CD4-positive, CD25-positive, alpha-beta regulatory T cell (primary cell): Measurements from ENCODE around the gene SYT7. TPM values are rescaled to one million over a fixed set of nuclear protein-coding genes. Genes with fewer than 3 reads are reported as not detected.
"Not testable (repeated sequence)": the region's sequence is repeated elsewhere in the genome, so short reads cannot be mapped to it uniquely, and the experiment has no call there.

Experiments
- ATAC-seq, 2 donors: fragments of 150-1000 bp; cut with Tn5 transposase; one replicate each; pipeline ENCODE4 v1.10.0; 2021; ENCODE audit warnings: low read depth in 2 of 2, moderate number of reproducible peaks in 2 of 2, moderate library complexity in 1 of 2
- DNase-seq, 3 donors: peaks; one replicate each; pipeline versions ENCODE4 v3.0.0 to v3.0.0-alpha.2; 2012 to 2022; ENCODE audit warnings: mixed read lengths in 1 of 3
- H3K27ac ChIP-seq: one replicate; pipeline ENCODE4 v1.7.0; 2013; ENCODE audit warnings: mild to moderate bottlenecking, low read length; ENCODE audit not compliant: insufficient read depth, poor library complexity, severe bottlenecking
- H3K27me3 ChIP-seq: one replicate; pipeline ENCODE4 v1.7.0; 2013; ENCODE audit warnings: low read length; ENCODE audit not compliant: control insufficient read depth, insufficient read depth
- H3K36me3 ChIP-seq: one replicate; pipeline ENCODE4 v1.7.0; 2013; ENCODE audit warnings: mild to moderate bottlenecking, low read length, moderate library complexity; ENCODE audit not compliant: control insufficient read depth, insufficient read depth
- H3K4me1 ChIP-seq: 2 replicates; pipeline ENCODE4 v1.7.0; 2013; ENCODE audit warnings: mild to moderate bottlenecking, low read length; ENCODE audit not compliant: insufficient read depth, control insufficient read depth, poor library complexity, severe bottlenecking
- H3K4me3 ChIP-seq: one replicate; pipeline ENCODE4 v1.7.0; 2013; ENCODE audit warnings: low read depth, mild to moderate bottlenecking, low read length, moderate library complexity
- H3K9me3 ChIP-seq, 2 experiments: 1 replicate in 1 of 2; 2 replicates in 1 of 2; pipeline ENCODE4 v1.7.0; 2013; ENCODE audit warnings: low read length in 2 of 2, mild to moderate bottlenecking in 1 of 2, moderate library complexity in 1 of 2; ENCODE audit not compliant: control insufficient read depth in 2 of 2
- H3K27ac Mint-ChIP-seq, 3 donors: one replicate each; pipeline ENCODE4 v1.8.0; 2020 to 2022; ENCODE audit warnings: mild to moderate bottlenecking in 3 of 3, mixed read lengths in 3 of 3, moderate library complexity in 2 of 3
- H3K27me3 Mint-ChIP-seq: one replicate; pipeline ENCODE4 v1.8.0; 2022; ENCODE audit warnings: mild to moderate bottlenecking, mixed read lengths
- H3K36me3 Mint-ChIP-seq: one replicate; pipeline ENCODE4 v1.8.0; 2020; ENCODE audit warnings: mixed read lengths
- H3K4me1 Mint-ChIP-seq, 4 donors: one replicate each; pipeline ENCODE4 v1.8.0; 2020 to 2022; ENCODE audit warnings: mixed read lengths in 4 of 4, mild to moderate bottlenecking in 1 of 4
- H3K4me3 Mint-ChIP-seq, 4 donors: one replicate each; pipeline ENCODE4 v1.8.0; 2020 to 2022; ENCODE audit warnings: mild to moderate bottlenecking in 4 of 4, mixed read lengths in 4 of 4, moderate library complexity in 3 of 4
- H3K9me3 Mint-ChIP-seq, 7 donors: one replicate each; pipeline ENCODE4 v1.8.0; 2020 to 2022; ENCODE audit warnings: mixed read lengths in 7 of 7, mild to moderate bottlenecking in 3 of 7, moderate library complexity in 2 of 7
- polyA plus RNA-seq, 4 donors: library from polyadenylated mRNA; unstranded; fragments of 300-500 nt; fragmentation: Illumina TruSeq; gene quantifications; one replicate each; pipeline ENCODE4 v1.2.3, GENCODE V29; 2021
- total RNA-seq: library from RNA; stranded (reverse); gene quantifications from one replicate; pipeline ENCODE4 v1.2.3, GENCODE V29; 2022

The SYT7 gene
- total and polyA plus RNA-seq, 5 donors from 2014 or later, result 0.20 TPM; not detected in 4

DNA sequence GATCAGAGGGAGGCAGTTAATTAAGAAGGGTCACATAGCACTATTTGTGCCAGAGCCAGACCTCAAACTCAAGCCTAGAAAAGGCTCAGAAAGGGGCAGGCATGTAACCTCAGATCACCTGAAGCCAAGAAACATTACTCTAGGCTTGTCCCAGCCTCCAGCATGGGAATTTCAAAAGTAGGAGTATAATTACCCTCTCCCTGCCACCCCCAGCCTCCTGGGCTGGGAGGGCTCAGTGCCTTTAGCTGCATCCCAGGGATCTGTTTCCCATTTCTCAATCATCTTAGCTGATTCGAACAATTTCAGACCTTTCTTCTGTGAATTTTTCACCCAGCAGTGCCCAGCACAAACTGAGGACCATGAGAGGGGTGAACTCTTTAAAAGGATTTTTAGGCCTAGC lies 105.4 kb downstream of the SYT7 start:
- H3K36me3 Mint-ChIP-seq, result peaks cover 16% of the 10 kb centered on the region
- H3K27me3 ChIP-seq, result no peaks in the 10 kb centered on the region
- DNase-seq, result no peak
- H3K36me3 ChIP-seq, result peaks cover 12% of the 10 kb centered on the region
- no peaks in the 10 kb centered on the region for H3K9me3 ChIP-seq
- H3K27ac ChIP-seq, result no peak overlapping the region
- peaks cover 0 to 7% (median 5%) of the 10 kb centered on the region in 4 donors for H3K4me1 Mint-ChIP-seq
- peaks cover 6% of the 10 kb centered on the region for H3K4me1 ChIP-seq
- no peak overlapping the region for H3K4me3 ChIP-seq
- H3K27me3 Mint-ChIP-seq, result no peaks in the 10 kb centered on the region
- ATAC-seq, result no peak
- H3K4me3 Mint-ChIP-seq, result no peak overlapping the region
- no peaks in the 10 kb centered on the region for H3K9me3 Mint-ChIP-seq
- peak overlapping the region in 1 of 3 donors; percentile 52 for H3K27ac Mint-ChIP-seq

- Mint-ChIP-seq H3K27me3 (no peaks in the 10 kb centered on the region), H3K4me1 (peaks cover 0 to 7% (median 4%) of the 10 kb centered on the region in 4 donors), H3K9me3 (peaks cover 0 to 2% (median 0%) of the 10 kb centered on the region in 7 donors), H3K36me3 (peaks cover 21% of the 10 kb centered on the region), H3K4me3 (no peak overlapping the region), H3K27ac (peak overlapping the region in 1 of 3 donors; percentile 11)
- Histone ChIP-seq H3K4me3 (no peak overlapping the region), H3K36me3 (peaks cover 12% of the 10 kb centered on the region), H3K27ac (no peak overlapping the region), H3K27me3 (no peaks in the 10 kb centered on the region), H3K4me1 (peaks cover 6% of the 10 kb centered on the region), H3K9me3 (no peaks in the 10 kb centered on the region)
- DNase-seq (no peak), ATAC-seq (no peak)
Observed at GRCh38 chr11:61474013-61474643, 106.7 kb downstream of the SYT7 start.

DNA sequence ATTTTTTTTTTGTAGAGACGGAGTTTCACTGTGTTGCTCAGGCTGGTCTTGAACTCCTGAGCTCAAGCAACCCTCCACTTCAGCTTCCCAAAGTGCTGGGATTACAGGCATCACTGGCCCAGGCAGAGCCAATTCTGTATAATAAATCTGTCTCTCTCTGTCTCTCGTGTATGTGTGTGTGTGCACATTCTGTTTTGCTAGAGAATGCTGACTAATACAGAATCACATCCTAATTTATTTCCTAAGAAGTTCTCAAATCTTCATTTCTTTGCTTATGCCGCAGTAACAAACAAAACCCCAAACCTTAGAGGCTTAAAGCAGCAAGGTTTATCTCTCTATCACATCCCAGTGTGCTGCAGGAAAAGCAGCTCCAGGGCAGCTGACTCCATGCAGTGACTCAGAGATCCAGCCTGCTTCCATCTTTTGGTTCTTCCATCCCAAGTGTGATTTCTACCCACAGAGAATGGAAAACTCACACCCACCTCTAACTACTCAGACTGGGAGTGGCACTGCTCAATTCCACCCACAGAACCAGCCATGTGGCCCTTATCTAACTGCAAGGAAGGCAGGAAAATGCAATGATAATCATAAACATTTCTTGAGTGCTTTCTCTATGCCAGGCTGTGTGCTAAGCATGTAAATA lies 107.4 kb downstream of the SYT7 start:
- no peak overlapping the region for H3K27ac ChIP-seq
- Mint-ChIP-seq H3K27ac (peak overlapping the region in 1 of 3 donors; percentile 11), H3K27me3 (no peaks in the 10 kb centered on the region), H3K4me3 (peak overlapping the region in 1 of 4 donors; percentile 23), H3K36me3 (peaks cover 21% of the 10 kb centered on the region), H3K4me1 (peaks cover 0 to 7% (median 4%) of the 10 kb centered on the region in 4 donors), H3K9me3 (peaks cover 0 to 2% (median 0%) of the 10 kb centered on the region in 7 donors)
- no peaks in the 10 kb centered on the region for H3K27me3 ChIP-seq
- no peak for DNase-seq
- peaks cover 13% of the 10 kb centered on the region for H3K36me3 ChIP-seq
- H3K4me3 ChIP-seq, result no peak overlapping the region
- H3K4me1 ChIP-seq, result peaks cover 6% of the 10 kb centered on the region
- ATAC-seq, result no peak
- H3K9me3 ChIP-seq, result no peaks in the 10 kb centered on the region

- Histone ChIP-seq H3K4me3 (no peak overlapping the region), H3K27ac (no peak overlapping the region), H3K4me1 (peaks cover 5% of the 10 kb centered on the region), H3K36me3 (peaks cover 19% of the 10 kb centered on the region), H3K9me3 (no peaks in the 10 kb centered on the region), H3K27me3 (no peaks in the 10 kb centered on the region)
- peaks cover 0 to 6% (median 2%) of the 10 kb centered on the region in 4 donors for H3K4me1 Mint-ChIP-seq
- H3K4me3 Mint-ChIP-seq, result no peak overlapping the region
- no peak for ATAC-seq
- H3K36me3 Mint-ChIP-seq, result peaks cover 25% of the 10 kb centered on the region
- peaks cover 0 to 2% (median 0%) of the 10 kb centered on the region in 7 donors for H3K9me3 Mint-ChIP-seq
- H3K27ac Mint-ChIP-seq, result no peak overlapping the region
- no peak for DNase-seq
- no peaks in the 10 kb centered on the region for H3K27me3 Mint-ChIP-seq
Observed at GRCh38 chr11:61472868-61473267, 108.0 kb downstream of the SYT7 start.

- no peak for DNase-seq
- H3K4me3 ChIP-seq, result no peak overlapping the region
- Mint-ChIP-seq H3K4me1 (peaks cover 0 to 6% (median under 1%) of the 10 kb centered on the region in 4 donors), H3K9me3 (peaks cover 0 to 2% (median 0%) of the 10 kb centered on the region in 7 donors), H3K36me3 (peaks cover 30% of the 10 kb centered on the region), H3K27ac (no peak overlapping the region), H3K27me3 (no peaks in the 10 kb centered on the region), H3K4me3 (no peak overlapping the region)
- H3K27ac ChIP-seq, result no peak overlapping the region
- H3K9me3 ChIP-seq, result no peaks in the 10 kb centered on the region
- peaks cover 22% of the 10 kb centered on the region for H3K36me3 ChIP-seq
- ATAC-seq, result no peak
- no peaks in the 10 kb centered on the region for H3K27me3 ChIP-seq
- no peaks in the 10 kb centered on the region for H3K4me1 ChIP-seq
Observed at GRCh38 chr11:61472282-61472681, 108.6 kb downstream of the SYT7 start.

DNA sequence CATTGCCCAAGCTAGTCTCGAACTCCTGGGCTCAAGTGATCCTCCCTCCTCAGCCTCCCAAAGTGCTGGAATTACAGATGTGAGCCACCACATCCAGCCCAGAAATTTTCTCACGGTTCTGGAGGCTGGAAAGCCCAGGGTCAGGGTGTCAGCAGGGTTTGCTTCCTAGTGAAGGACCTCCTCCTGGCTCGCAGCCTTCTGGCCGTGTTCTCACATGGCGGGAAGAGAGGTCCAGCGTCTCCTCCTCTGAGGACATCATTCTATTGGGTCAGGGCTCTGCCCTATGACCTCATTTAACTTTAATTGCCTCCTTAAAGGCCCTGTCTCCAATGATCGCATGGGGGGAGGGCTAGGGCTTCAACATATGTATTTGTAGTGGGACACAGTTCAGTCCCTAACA lies 112.9 kb downstream of the SYT7 start:
- Mint-ChIP-seq H3K36me3 (peaks cover 23% of the 10 kb centered on the region), H3K27ac (peak overlapping the region in 2 of 3 donors; percentile 33 to 65)

DNA sequence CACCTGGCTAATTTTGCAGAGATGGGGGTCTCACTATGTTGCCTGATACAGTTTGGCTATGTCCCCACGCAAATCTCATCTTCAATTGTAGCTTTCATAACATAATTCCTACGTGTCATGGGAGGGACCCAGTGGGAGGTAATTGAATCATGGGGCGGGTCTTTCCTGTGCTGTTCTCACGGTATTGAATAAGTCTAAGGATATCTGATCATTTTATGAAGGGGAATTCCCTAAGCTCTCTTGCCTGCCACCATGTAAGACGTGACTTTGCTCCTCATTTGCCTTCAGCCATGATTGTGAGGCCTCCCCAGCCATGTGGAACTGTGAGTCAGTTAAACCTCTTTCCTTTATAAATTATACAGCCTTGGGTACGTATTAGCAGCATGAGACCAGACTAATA lies 113.3 kb downstream of the SYT7 start:
- H3K27ac Mint-ChIP-seq, result peak overlapping the region in 1 of 3 donors; percentile 33
- not testable (repeated sequence) for H3K27me3 ChIP-seq, H3K4me3 Mint-ChIP-seq, H3K4me1 ChIP-seq, ATAC-seq, H3K9me3 ChIP-seq, H3K4me3 ChIP-seq, H3K27me3 Mint-ChIP-seq, H3K9me3 Mint-ChIP-seq, DNase-seq, H3K27ac ChIP-seq, H3K4me1 Mint-ChIP-seq
- H3K36me3 Mint-ChIP-seq, result peaks cover 19% of the 10 kb centered on the region
- H3K36me3 ChIP-seq, result peaks cover 19% of the 10 kb centered on the region

More for the DNA sequence above, 112.9 kb downstream of the SYT7 start:
- Mint-ChIP-seq H3K27me3 (no peaks in the 10 kb centered on the region), H3K9me3 (peaks cover 0 to 2% (median 0%) of the 10 kb centered on the region in 7 donors), H3K4me1 (peaks cover 0 to 2% (median 0%) of the 10 kb centered on the region in 4 donors), H3K4me3 (no peak overlapping the region)
- Histone ChIP-seq H3K27ac (no peak overlapping the region), H3K9me3 (no peaks in the 10 kb centered on the region), H3K4me3 (no peak overlapping the region), H3K36me3 (peaks cover 21% of the 10 kb centered on the region), H3K27me3 (no peaks in the 10 kb centered on the region), H3K4me1 (no peaks in the 10 kb centered on the region)
- ATAC-seq, result no peak
- DNase-seq, result no peak
